Activated CD8-positive, alpha-beta T cell treated with anti-CD3 and anti-CD28 coated beads, Interleukin-2, amount 10 ng/mL, durations not matched to agents 7 days and 5 days (primary cell): ENCODE data around the gene SLC7A4. TPM values are rescaled to one million over a fixed set of nuclear protein-coding genes. Genes with fewer than 3 reads are reported as not detected.

ENCODE experiments used
- ATAC-seq: fragments of 150-1000 bp; cut with Tn5 transposase; one replicate; pipeline ENCODE4 v1.10.0; 2021; ENCODE audit warnings: moderate library complexity
- CTCF ChIA-PET: fragments of 350-600 bp; sonication (Branson Sonifier 250); formaldehyde crosslinking; loops from one replicate; lab custom pipeline; 2021; ENCODE audit warnings: antibody characterized with exemption; lab: Charles Lee
- POLR2A ChIA-PET: fragments of 350-600 bp; sonication (Branson Sonifier 250); formaldehyde crosslinking; loops from one replicate; lab custom pipeline; 2021; ENCODE audit warnings: antibody characterized with exemption; lab: Charles Lee
- DNase-seq: peaks from one replicate; pipeline ENCODE4 v3.0.0-alpha.2; 2020
- H3K27ac Mint-ChIP-seq: one replicate; pipeline ENCODE4 v1.8.0; 2021; ENCODE audit warnings: mild to moderate bottlenecking, mixed read lengths
- H3K27me3 Mint-ChIP-seq: one replicate; pipeline ENCODE4 v1.8.0; 2021; ENCODE audit warnings: low read depth, mixed read lengths
- H3K36me3 Mint-ChIP-seq: one replicate; pipeline ENCODE4 v1.8.0; 2021; ENCODE audit warnings: low read depth, mixed read lengths
- H3K4me1 Mint-ChIP-seq: one replicate; pipeline ENCODE4 v1.8.0; 2021; ENCODE audit warnings: low read depth, mixed read lengths
- H3K4me3 Mint-ChIP-seq: one replicate; pipeline ENCODE4 v1.8.0; 2021; ENCODE audit warnings: mild to moderate bottlenecking, mixed read lengths
- H3K9me3 Mint-ChIP-seq: one replicate; pipeline ENCODE4 v1.8.0; 2022; ENCODE audit warnings: mixed read lengths; ENCODE audit not compliant: insufficient read depth
- total RNA-seq, 2 experiments: library from RNA; stranded (reverse); gene quantifications; one replicate each; pipeline ENCODE4 v1.2.3, GENCODE V29; 2021

SLC7A4 gene
- total RNA-seq, 2 experiments from 2014 or later = 0.16 to 0.21 TPM

GRCh38 chr22:20992056-20992442 is 40.3 kb downstream of the SLC7A4 start:
- DNase-seq (no peak), ATAC-seq (no peak)
- Mint-ChIP-seq H3K4me1 (peaks cover 10% of the 10 kb centered on the region), H3K9me3 (no peaks in the 10 kb centered on the region), H3K27ac (no peak overlapping the region), H3K27me3 (no peaks in the 10 kb centered on the region), H3K36me3 (peaks cover 10% of the 10 kb centered on the region), H3K4me3 (no peak overlapping the region)
- CTCF ChIA-PET = no interaction called here
- POLR2A ChIA-PET = no interaction called here

- Mint-ChIP-seq H3K4me1 (peaks cover 10% of the 10 kb centered on the region), H3K27me3 (no peaks in the 10 kb centered on the region), H3K27ac (no peak overlapping the region), H3K4me3 (no peak overlapping the region), H3K36me3 (peaks cover 12% of the 10 kb centered on the region), H3K9me3 (no peaks in the 10 kb centered on the region)
- DNase-seq (no peak), ATAC-seq (no peak)
- ChIA-PET CTCF (interaction anchor here (1.2 kb wide), 1 partner anchor 11 kb away, joined by 3 read pairs; the partner anchor contains the start of gene THAP7), POLR2A (interaction anchor here (0.7 kb wide), 1 partner anchor 9 kb away, joined by 3 read pairs; no protein-coding TSS in a partner anchor)
Measured at GRCh38 chr22:20991252-20992055, 40.9 kb downstream of the SLC7A4 start.

- peaks cover 9% of the 10 kb centered on the region for H3K36me3 Mint-ChIP-seq
- POLR2A ChIA-PET = interaction anchor here (1.1 kb wide), 1 partner anchor 10 kb away, joined by 4 read pairs; no protein-coding TSS in a partner anchor
- no peak for DNase-seq
Measured at GRCh38 chr22:20990184-20991180, 41.9 kb downstream of the SLC7A4 start.

GRCh38 chr22:20989323-20990138 is 42.8 kb downstream of the SLC7A4 start:
- Mint-ChIP-seq H3K4me1 (peaks cover 10% of the 10 kb centered on the region), H3K27ac (no peak overlapping the region), H3K9me3 (no peaks in the 10 kb centered on the region), H3K4me3 (no peak overlapping the region), H3K27me3 (no peaks in the 10 kb centered on the region), H3K36me3 (peaks cover 9% of the 10 kb centered on the region)
- DNase-seq (no peak), ATAC-seq (no peak)
- POLR2A ChIA-PET = interaction anchor here (1.1 kb wide), 1 partner anchor 11 kb away, joined by 4 read pairs; no protein-coding TSS in a partner anchor
- CTCF ChIA-PET = no interaction called here

More at GRCh38 chr22:20990184-20991180, 41.9 kb downstream of the SLC7A4 start:
- Mint-ChIP-seq H3K4me3 (no peak overlapping the region), H3K9me3 (no peaks in the 10 kb centered on the region), H3K27me3 (no peaks in the 10 kb centered on the region), H3K4me1 (peaks cover 10% of the 10 kb centered on the region), H3K27ac (no peak overlapping the region)
- no peak for ATAC-seq
- CTCF ChIA-PET = interaction anchor here (1.2 kb wide), 1 partner anchor 12 kb away, joined by 3 read pairs; the partner anchor contains the start of gene THAP7

- no peak for DNase-seq
- Mint-ChIP-seq H3K27me3 (no peaks in the 10 kb centered on the region), H3K4me1 (peaks cover 15% of the 10 kb centered on the region), H3K27ac (no peak overlapping the region), H3K9me3 (no peaks in the 10 kb centered on the region), H3K36me3 (peaks cover 16% of the 10 kb centered on the region), H3K4me3 (no peak overlapping the region)
- POLR2A ChIA-PET = interaction anchor here (1.1 kb wide), 1 partner anchor 12 kb away, joined by 4 read pairs; no protein-coding TSS in a partner anchor
- CTCF ChIA-PET = no interaction called here
- no peak for ATAC-seq
Measured at GRCh38 chr22:20988573-20989322, 43.6 kb downstream of the SLC7A4 start.

GRCh38 chr22:20987375-20987774 is 45.0 kb downstream of the SLC7A4 start:
- ChIA-PET POLR2A (interaction anchor here (0.7 kb wide), 1 partner anchor 13 kb away, joined by 4 read pairs; no protein-coding TSS in a partner anchor), CTCF (no interaction called here)
- Mint-ChIP-seq H3K27me3 (no peaks in the 10 kb centered on the region), H3K4me3 (no peak overlapping the region), H3K4me1 (peaks cover 27% of the 10 kb centered on the region), H3K27ac (no peak overlapping the region), H3K9me3 (no peaks in the 10 kb centered on the region), H3K36me3 (peaks cover 19% of the 10 kb centered on the region)
- ATAC-seq (no peak), DNase-seq (no peak)

GRCh38 chr22:20986365-20986764 is 46.0 kb downstream of the SLC7A4 start:
- DNase-seq (no peak), ATAC-seq (no peak)
- POLR2A ChIA-PET = no interaction called here
- Mint-ChIP-seq H3K4me3 (no peak overlapping the region), H3K36me3 (peaks cover 19% of the 10 kb centered on the region), H3K4me1 (peaks cover 31% of the 10 kb centered on the region), H3K27ac (no peak overlapping the region), H3K9me3 (no peaks in the 10 kb centered on the region), H3K27me3 (no peaks in the 10 kb centered on the region)
- CTCF ChIA-PET = no interaction called here

GRCh38 chr22:20985720-20986119 is 46.6 kb downstream of the SLC7A4 start:
- Mint-ChIP-seq H3K36me3 (peaks cover 19% of the 10 kb centered on the region), H3K4me3 (no peak overlapping the region), H3K27ac (no peak overlapping the region), H3K9me3 (no peaks in the 10 kb centered on the region), H3K27me3 (no peaks in the 10 kb centered on the region), H3K4me1 (peaks cover 37% of the 10 kb centered on the region)
- ChIA-PET CTCF (no interaction called here), POLR2A (no interaction called here)
- DNase-seq = no peak
- no peak for ATAC-seq

- DNase-seq = no peak
- Mint-ChIP-seq H3K4me1 (peaks cover 38% of the 10 kb centered on the region), H3K27me3 (peaks cover 2% of the 10 kb centered on the region), H3K36me3 (peaks cover 22% of the 10 kb centered on the region), H3K4me3 (peak overlapping the region; percentile 93), H3K9me3 (peaks cover 11% of the 10 kb centered on the region), H3K27ac (peak overlapping the region; percentile 95)
- no peak for ATAC-seq
- ChIA-PET CTCF (interaction anchor here (1.0 to 2.1 kb wide), 6 partner anchors 10 to 179 kb away, joined by 3 to 6 read pairs (median 3); no protein-coding TSS in a partner anchor), POLR2A (interaction anchor here (0.8 to 4.2 kb wide), 3 partner anchors 16 to 62 kb away, joined by 3 to 17 read pairs (median 7); partner anchors contain the start of gene THAP7)
Measured at GRCh38 chr22:20983081-20983771, 49.1 kb downstream of the SLC7A4 start.

- Mint-ChIP-seq H3K4me1 (peaks cover 38% of the 10 kb centered on the region), H3K4me3 (peak overlapping the region; percentile 93), H3K27ac (peak overlapping the region; percentile 95), H3K9me3 (peaks cover 11% of the 10 kb centered on the region), H3K27me3 (peaks cover 2% of the 10 kb centered on the region), H3K36me3 (peaks cover 17% of the 10 kb centered on the region)
- ChIA-PET CTCF (interaction anchor here (0.6 to 2.1 kb wide), 11 partner anchors 10 to 178 kb away, joined by 3 to 6 read pairs (median 3); partner anchors contain the start of gene AIFM3), POLR2A (interaction anchor here (0.6 to 4.2 kb wide), 5 partner anchors 14 to 62 kb away, joined by 3 to 17 read pairs (median 3); partner anchors contain the start of gene THAP7)
- DNase-seq (no peak), ATAC-seq (peak; percentile 11)
Measured at GRCh38 chr22:20982563-20982882, 49.8 kb downstream of the SLC7A4 start.
